Measurements from ENCODE around the gene FGF6.

DNA sequence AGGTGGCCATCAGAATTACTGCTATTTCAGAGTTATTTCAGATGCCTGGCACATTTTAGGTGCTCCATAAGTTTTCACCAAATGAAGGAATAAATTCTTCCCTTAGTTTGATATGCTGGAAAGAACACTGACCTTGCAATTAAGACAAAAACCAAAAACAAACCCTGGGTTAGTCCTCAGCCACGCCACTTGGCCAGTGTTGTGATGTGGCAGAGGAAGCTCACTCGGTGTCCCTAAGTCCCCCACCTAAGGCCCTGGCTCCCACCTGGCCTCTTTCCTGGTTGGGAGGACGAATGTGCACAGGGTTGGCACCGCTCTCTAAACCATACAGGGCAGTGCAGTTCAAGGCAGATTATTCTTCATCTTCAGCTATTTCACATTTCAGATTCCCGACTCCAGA, 52.4 kb downstream of the FGF6 start:
- no peak for TF ChIP-seq POLR2AphosphoS5 (IDR thresholded peaks at IDR 0.05; ENCODE audit: low read depth)
- TF ChIP-seq, protein P1, sequence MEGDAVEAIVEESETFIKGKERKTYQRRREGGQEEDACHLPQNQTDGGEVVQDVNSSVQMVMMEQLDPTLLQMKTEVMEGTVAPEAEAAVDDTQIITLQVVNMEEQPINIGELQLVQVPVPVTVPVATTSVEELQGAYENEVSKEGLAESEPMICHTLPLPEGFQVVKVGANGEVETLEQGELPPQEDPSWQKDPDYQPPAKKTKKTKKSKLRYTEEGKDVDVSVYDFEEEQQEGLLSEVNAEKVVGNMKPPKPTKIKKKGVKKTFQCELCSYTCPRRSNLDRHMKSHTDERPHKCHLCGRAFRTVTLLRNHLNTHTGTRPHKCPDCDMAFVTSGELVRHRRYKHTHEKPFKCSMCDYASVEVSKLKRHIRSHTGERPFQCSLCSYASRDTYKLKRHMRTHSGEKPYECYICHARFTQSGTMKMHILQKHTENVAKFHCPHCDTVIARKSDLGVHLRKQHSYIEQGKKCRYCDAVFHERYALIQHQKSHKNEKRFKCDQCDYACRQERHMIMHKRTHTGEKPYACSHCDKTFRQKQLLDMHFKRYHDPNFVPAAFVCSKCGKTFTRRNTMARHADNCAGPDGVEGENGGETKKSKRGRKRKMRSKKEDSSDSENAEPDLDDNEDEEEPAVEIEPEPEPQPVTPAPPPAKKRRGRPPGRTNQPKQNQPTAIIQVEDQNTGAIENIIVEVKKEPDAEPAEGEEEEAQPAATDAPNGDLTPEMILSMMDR (IDR thresholded peaks at IDR 0.05; ENCODE audit: insufficient read depth, low read length): no peak
